ENCODE results near the gene PLD1.

The PLD1 gene

GRCh38 chr3:171712171-171712938 is 97.9 kb downstream of the PLD1 start:
- no peak overlapping the region for H3K4me3 ChIP-seq (replicated peaks; ENCODE audit: insufficient read depth, low read length)
- no peak for TF ChIP-seq REST (IDR thresholded peaks at IDR 0.05; ENCODE audit: insufficient replicate concordance, low read depth)
- TF ChIP-seq GABPA (IDR thresholded peaks at IDR 0.05; ENCODE audit: low read depth): no peak
- TF ChIP-seq, protein P1, sequence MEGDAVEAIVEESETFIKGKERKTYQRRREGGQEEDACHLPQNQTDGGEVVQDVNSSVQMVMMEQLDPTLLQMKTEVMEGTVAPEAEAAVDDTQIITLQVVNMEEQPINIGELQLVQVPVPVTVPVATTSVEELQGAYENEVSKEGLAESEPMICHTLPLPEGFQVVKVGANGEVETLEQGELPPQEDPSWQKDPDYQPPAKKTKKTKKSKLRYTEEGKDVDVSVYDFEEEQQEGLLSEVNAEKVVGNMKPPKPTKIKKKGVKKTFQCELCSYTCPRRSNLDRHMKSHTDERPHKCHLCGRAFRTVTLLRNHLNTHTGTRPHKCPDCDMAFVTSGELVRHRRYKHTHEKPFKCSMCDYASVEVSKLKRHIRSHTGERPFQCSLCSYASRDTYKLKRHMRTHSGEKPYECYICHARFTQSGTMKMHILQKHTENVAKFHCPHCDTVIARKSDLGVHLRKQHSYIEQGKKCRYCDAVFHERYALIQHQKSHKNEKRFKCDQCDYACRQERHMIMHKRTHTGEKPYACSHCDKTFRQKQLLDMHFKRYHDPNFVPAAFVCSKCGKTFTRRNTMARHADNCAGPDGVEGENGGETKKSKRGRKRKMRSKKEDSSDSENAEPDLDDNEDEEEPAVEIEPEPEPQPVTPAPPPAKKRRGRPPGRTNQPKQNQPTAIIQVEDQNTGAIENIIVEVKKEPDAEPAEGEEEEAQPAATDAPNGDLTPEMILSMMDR (IDR thresholded peaks at IDR 0.05; ENCODE audit: insufficient read depth, low read length): no peak
- no peak for TF ChIP-seq POLR2AphosphoS5 (IDR thresholded peaks at IDR 0.05; ENCODE audit: low read depth)
- no peak for TF ChIP-seq SPI1 (IDR thresholded peaks at IDR 0.05; ENCODE audit: borderline replicate concordance, low read depth)
- no peak overlapping the region for H3K27ac ChIP-seq (replicated peaks)
- no peaks in the 10 kb centered on the region for H3K27me3 ChIP-seq (ENCODE audit: insufficient read depth, poor library complexity, severe bottlenecking)
- DNase-seq (ENCODE audit: low read depth in 1 of 2, low spot score in 1 of 2): no peak

GRCh38 chr3:171711461-171712170 is 98.7 kb downstream of the PLD1 start:
- TF ChIP-seq, protein P1 (IDR thresholded peaks at IDR 0.05; ENCODE audit: insufficient read depth, low read length): no peak
- TF ChIP-seq SPI1 (IDR thresholded peaks at IDR 0.05; ENCODE audit: borderline replicate concordance, low read depth) (no peak), REST (IDR thresholded peaks at IDR 0.05; ENCODE audit: insufficient replicate concordance, low read depth) (no peak), GABPA (IDR thresholded peaks at IDR 0.05; ENCODE audit: low read depth) (no peak), POLR2AphosphoS5 (IDR thresholded peaks at IDR 0.05; ENCODE audit: low read depth) (no peak)
- Histone ChIP-seq H3K27me3 (ENCODE audit: insufficient read depth, poor library complexity, severe bottlenecking) (no peaks in the 10 kb centered on the region), H3K27ac (replicated peaks) (no peak overlapping the region), H3K4me3 (replicated peaks; ENCODE audit: insufficient read depth, low read length) (no peak overlapping the region)
- no peak for DNase-seq (ENCODE audit: low read depth in 1 of 2, low spot score in 1 of 2)

DNA sequence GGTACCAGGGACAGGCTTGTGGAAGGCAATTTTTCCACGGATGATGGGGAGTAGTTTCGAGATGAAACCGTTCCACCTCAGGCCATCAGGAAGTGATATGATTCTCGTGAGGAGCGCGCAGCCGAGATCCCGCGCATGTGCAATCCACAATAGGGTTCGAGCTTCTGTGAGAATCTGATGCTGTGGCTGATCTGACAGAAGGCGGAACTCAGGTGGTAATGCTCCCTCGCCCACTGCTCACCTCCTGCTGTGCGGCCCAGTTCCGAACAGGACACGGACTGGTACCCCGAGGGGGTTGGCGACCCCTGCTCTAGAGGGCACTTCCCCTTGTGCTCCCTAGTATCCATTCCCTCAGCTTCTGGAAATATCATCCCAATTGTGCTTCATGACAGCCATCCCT is 99.9 kb downstream of the PLD1 start:
- H3K27ac ChIP-seq (replicated peaks): no peak overlapping the region
- H3K4me3 ChIP-seq (replicated peaks; ENCODE audit: insufficient read depth, low read length): no peak overlapping the region
- TF ChIP-seq SPI1 (IDR thresholded peaks at IDR 0.05; ENCODE audit: borderline replicate concordance, low read depth) (no peak), GABPA (IDR thresholded peaks at IDR 0.05; ENCODE audit: low read depth) (no peak), REST (IDR thresholded peaks at IDR 0.05; ENCODE audit: insufficient replicate concordance, low read depth) (no peak), POLR2AphosphoS5 (IDR thresholded peaks at IDR 0.05; ENCODE audit: low read depth) (no peak)
- TF ChIP-seq, protein P1 (IDR thresholded peaks at IDR 0.05; ENCODE audit: insufficient read depth, low read length): no peak
- no peak for DNase-seq (ENCODE audit: low read depth in 1 of 2, low spot score in 1 of 2)
- H3K27me3 ChIP-seq (ENCODE audit: insufficient read depth, poor library complexity, severe bottlenecking): no peaks in the 10 kb centered on the region

Data from HL-60 (cell line).